ENCODE measurements around the gene TRA2B.

DNA sequence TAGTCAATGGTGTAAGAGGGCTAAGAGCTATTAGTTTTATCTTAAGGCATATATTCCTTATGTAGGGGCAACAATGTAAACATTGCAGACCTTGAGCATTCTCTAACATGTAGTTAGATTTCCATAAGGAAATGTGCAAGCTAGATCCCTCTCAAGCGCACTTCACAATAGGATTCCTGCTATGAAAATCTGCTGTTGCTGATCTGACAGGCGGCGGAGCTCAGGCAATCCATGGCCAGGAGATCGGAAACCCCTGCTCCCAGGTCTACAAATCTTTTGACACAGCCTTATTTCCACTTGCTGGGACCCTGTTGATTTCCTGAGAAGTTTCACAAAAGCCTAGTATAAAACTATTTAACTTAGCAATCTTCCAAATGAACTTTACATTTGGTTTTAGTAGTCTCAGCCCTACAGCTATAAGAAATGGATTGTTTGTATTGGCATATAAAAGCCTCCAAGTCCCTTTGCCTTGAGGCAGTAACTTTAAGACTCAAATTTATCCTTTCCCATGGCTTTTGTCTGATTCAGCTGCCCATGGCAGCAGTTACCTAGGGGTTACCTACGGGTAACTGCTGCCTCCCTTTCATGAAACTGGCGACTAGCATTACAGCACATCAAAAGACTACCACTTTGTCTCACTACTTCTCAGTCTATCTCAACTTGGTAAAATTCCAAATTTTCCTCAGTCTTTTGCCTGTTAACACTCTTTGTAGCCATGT lies 22.7 kb downstream of the TRA2B start:
- TF ChIP-seq, protein P1, sequence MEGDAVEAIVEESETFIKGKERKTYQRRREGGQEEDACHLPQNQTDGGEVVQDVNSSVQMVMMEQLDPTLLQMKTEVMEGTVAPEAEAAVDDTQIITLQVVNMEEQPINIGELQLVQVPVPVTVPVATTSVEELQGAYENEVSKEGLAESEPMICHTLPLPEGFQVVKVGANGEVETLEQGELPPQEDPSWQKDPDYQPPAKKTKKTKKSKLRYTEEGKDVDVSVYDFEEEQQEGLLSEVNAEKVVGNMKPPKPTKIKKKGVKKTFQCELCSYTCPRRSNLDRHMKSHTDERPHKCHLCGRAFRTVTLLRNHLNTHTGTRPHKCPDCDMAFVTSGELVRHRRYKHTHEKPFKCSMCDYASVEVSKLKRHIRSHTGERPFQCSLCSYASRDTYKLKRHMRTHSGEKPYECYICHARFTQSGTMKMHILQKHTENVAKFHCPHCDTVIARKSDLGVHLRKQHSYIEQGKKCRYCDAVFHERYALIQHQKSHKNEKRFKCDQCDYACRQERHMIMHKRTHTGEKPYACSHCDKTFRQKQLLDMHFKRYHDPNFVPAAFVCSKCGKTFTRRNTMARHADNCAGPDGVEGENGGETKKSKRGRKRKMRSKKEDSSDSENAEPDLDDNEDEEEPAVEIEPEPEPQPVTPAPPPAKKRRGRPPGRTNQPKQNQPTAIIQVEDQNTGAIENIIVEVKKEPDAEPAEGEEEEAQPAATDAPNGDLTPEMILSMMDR (IDR thresholded peaks at IDR 0.05), result no peak
- TF ChIP-seq POLR2A (IDR thresholded peaks at IDR 0.05), result no peak
